Astrocyte of the hippocampus (primary cell): ENCODE data around the gene FBXO39.
A peak's percentile ranks its signal among the peaks of the same experiment; 100 is the strongest.
"Not testable (repeated sequence)": the region's sequence is repeated elsewhere in the genome, so short reads cannot be mapped to it uniquely, and the experiment has no call there.

Experiments used
- DNase-seq: peaks from one replicate; pipeline ENCODE4 v3.0.0; 2011; ENCODE audit warnings: low read depth, low spot score

Gene FBXO39

DNA sequence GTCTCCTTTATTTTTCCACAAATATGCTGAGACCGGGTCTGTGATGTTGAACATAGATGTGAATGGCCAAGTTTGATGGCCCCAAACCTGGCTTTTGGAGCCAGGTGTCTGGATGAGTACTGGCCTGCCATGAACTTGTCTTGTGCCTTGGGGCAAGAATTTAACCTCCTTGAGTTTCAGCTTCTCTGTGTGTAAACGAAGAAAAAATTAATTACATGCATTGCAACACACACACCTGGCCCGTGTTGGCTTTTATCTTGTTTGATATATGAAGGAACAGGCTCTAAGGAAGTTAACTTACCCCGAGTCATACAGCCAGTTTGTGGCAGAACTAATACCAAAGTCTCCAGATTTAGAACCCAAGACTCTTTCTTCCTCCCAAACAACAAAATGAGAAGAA is 13.1 kb downstream of the FBXO39 start:
- DNase-seq, result no peak

DNA sequence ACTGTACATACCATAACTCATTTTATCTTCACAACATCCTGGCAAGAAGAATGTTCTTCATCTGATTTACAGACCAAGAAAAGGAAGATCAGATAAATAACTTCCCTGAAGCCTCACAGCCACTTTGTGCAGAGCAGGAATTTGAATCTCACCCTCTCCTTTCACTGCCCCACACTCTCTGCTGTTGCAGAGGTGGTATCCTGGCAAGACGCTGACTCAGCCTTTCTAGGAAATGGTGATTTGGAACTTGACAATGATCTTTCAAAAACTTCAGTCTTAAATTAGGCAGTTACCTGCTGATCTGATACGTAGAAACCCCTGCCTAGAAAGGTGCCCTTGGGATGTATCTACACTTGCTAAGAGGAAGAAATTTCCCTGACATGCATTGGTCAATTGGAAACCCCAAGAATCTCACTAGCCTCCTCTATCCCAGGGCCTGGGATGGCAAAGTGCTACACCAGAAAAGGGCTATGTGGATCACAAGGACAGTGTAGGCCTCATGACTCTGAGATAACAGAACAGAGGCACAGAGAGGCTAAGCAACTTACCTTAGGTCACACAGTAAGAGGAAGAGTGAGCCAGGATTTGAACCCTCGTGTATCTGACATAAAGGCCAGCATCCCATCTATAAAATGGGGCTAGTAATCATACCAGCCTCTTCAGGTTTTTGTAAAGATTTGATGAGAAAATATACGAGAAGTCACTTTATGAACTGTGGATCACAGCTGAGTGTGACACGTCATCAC is 17.9 kb downstream of the FBXO39 start:
- DNase-seq, result no peak

- DNase-seq, result no peak
Observed at GRCh38 chr17:6796017-6796886, 20.2 kb downstream of the FBXO39 start.

DNA sequence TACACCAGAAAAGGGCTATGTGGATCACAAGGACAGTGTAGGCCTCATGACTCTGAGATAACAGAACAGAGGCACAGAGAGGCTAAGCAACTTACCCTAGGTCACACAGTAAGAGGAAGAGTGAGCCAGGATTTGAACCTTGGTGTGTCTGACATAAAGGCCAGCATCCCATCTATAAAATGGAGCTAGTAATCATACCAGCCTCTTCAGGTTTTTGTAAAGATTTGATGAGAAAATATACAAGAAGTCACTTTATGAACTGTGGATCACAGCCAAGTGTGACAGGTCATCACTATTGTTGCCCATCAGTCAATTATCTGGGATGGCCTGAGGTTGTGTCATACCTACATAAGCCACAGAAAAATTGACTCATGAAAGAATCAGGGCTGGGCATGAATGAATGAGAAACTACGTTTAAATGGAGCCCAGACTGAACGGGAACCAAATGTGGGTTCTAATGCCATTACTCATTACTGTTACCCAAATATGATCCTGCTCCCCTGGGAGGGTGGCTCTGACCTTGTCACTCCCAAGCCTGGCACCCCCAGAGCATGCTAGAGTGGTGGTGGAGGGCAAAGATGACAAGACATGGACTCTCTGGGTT is 21.0 kb downstream of the FBXO39 start:
- DNase-seq, result peak; percentile 28

- no peak for DNase-seq
Observed at GRCh38 chr17:6797718-6798351, 21.8 kb downstream of the FBXO39 start.

- DNase-seq, result no peak
Observed at GRCh38 chr17:6799738-6800137, 23.7 kb downstream of the FBXO39 start.

GRCh38 chr17:6800422-6801027 is 24.5 kb downstream of the FBXO39 start:
- no peak for DNase-seq

DNA sequence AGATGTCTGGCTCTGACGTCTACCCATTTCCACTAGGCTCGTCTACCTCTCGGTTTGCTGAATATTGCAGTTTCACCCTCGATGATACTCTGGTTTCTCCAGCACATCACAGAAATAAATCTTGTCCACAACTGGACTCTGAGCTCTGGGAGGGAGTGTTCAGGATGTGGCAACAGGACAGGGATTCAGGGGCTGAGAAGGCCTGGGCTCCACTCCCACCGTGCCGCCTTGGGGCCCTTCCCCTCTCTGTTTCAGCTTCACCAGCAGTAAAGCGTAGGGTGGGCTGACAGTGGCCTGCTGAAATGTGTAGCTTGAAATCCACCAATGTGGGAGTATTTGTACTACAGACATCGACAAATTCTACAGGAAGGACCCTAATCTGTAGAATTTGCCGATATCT is 35.5 kb downstream of the FBXO39 start:
- no peak for DNase-seq

DNA sequence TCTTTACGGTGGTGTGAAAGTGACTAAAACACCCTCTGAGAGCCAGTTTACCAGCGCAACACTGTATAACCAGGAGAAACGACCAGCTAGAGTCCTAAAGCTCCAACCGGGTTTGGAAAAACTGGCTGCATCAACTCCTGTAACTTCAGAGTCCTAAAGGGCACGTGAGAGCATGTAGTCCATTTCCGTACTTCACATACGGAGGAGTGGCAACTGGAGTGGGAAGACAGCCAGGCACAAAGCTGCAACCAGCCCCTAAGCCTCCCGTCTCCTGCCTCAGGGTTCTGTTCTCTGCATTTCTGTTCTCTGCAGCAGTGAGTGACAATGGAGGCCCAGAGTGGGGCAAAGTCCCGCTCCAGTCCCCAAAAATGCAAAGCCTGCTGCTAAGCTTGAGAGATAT is 36.3 kb downstream of the FBXO39 start:
- DNase-seq, result no peak

GRCh38 chr17:6815775-6816174 is 39.8 kb downstream of the FBXO39 start:
- no peak for DNase-seq

GRCh38 chr17:6816368-6816767 is 40.4 kb downstream of the FBXO39 start:
- not testable (repeated sequence) for DNase-seq

DNA sequence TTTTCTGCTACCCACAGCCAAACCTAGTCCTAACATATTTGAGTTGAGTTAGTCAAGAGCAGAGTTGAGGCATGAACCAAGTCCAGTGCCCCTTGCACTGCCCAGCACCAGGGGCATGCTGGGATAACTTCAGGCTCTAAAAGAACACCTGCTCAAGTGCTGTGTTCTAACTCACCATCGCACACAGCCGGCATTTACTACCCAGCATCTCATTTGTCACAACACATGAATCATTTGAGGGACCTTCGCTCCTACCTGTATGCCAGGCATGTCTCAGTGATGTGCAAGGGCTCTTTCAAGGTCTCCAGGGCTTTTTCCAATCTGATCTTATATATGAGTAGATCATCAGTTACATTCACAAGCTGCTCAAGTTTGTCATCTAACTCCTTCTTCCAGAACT is 42.9 kb downstream of the FBXO39 start:
- no peak for DNase-seq

DNA sequence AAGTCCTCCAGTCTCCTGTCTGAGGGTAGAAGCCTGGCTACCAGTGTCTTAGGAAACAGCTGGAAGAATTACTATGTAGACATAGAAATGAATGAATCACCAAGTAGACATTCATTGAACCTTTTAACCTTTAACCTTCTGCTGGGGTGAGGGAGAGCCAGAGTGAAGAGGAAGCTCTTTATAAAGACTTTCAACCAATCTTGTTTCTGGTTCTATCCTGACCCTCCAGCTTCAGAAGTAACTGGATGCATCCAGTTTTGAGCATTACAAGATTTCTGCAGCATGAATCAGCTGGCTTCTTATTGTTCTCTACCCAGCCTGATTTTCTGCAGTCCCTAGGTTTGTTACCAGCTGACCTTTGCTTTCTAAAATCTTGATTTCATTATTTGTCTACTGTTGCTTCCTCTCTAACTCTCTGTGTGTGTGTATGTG is 47.0 kb downstream of the FBXO39 start:
- DNase-seq, result peak; percentile 63

DNA sequence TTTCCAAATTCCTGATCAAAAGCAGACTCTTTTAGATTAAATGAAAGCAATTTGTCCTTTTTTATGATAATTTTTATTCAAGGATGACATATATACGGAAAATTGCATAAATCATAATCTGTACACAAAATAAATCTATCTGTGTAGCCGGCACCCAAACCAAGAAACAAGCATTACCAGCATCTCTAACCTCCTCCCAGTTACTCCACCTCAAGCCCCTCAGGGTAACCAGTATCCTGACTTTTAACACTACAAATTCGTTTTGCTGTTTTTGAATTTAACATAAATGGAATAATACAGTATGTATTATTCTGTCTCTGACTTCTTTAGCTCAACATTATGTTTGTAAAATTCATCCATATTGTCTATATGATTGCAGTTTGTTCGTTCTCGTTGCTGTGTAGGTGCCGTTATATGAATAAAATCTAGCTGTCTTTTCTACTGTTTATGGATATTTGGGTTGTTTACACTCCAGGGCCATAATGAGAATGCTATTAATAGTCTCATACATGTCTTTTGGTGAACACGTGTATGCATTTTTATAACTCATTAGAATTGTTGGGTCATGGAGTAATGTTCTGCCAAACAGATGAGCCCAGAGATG is 54.5 kb downstream of the FBXO39 start:
- no peak for DNase-seq

GRCh38 chr17:6831661-6832263 is 55.7 kb downstream of the FBXO39 start, which contains the start of gene TEKT1:
TSS of gene TEKT1 (minus strand) at chr17:6831729. CDS start at chr17:6830376, 1,353 bp downstream.
- DNase-seq, result peak; percentile 87
